Colon (tissue), 2 donors: ENCODE data around the gene ZNF81.
"Not testable (repeated sequence)": the region's sequence is repeated elsewhere in the genome, so short reads cannot be mapped to it uniquely, and the experiment has no call there.

Source experiments
- FAIRE-seq: peaks from 2 replicates; lab custom pipeline; 2012; peaks lifted over from hg19 to GRCh38; lab: Jason Lieb, UNC
- donor health status: control.
- donor health status: control.

Gene ZNF81

DNA sequence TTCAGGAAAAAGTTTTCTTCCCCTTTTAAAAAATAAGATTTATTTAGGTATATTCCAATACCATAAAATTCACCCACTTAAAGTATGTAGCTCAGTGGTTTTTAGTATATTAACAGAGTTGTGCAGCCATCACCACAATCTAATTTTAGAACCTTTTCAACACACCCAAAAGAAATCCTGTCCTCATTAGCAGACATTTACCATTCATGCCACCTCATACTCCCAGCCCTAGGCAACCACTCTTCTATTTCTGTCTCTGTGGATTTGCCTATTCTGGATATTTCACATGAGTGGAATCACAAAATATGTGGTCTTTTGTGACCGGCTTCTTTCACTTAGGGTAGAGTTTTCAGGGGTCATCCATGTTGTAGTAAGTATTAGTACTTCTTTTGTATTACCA is 7.4 kb downstream of the ZNF81 start:
- FAIRE-seq = no peak

- no peak for FAIRE-seq
Observed at GRCh38 chrX:47846040-47846439, 9.3 kb downstream of the ZNF81 start.

- no peak for FAIRE-seq
Observed at GRCh38 chrX:47849778-47850177, 13.1 kb downstream of the ZNF81 start.

DNA sequence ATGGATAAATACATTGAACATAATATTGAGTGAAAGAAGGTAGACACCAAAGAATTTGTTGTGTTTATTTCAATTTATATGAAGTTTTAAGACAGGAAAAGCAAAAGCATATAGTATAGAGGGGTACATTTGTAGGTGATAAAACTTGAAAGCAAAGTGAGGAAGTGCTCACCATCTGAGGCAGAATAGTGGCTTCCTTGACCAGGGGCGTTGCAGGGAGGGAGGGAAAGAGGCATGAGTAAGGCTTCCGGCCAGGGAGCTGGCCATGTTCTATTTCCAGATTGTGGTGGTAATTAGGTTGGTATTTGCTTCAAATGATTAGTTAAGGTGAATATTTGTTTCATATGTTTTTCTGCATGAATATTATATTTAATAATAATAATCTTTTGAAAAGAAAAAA is 13.7 kb downstream of the ZNF81 start:
- FAIRE-seq = peak; percentile 88

GRCh38 chrX:47850901-47851300 is 14.2 kb downstream of the ZNF81 start:
- FAIRE-seq = no peak

DNA sequence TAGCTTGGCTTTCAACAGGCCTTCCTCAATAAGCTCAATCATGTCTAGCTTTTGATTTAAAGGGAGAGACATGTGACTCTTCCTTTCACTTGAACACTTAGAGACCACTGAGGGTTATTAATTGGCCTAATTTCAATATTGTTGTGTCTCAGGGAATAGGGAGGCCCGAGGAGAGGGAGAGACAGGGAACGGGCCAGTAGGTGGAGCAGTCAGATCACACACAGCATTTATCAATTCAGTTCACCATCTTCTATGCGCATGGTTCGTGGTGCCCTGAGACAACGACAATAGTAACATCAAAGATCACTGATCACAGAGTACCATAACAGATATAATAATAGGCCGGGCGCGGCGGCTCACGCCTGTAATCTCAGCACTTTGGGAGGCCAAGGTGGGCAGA is 17.8 kb downstream of the ZNF81 start:
- no peak for FAIRE-seq

DNA sequence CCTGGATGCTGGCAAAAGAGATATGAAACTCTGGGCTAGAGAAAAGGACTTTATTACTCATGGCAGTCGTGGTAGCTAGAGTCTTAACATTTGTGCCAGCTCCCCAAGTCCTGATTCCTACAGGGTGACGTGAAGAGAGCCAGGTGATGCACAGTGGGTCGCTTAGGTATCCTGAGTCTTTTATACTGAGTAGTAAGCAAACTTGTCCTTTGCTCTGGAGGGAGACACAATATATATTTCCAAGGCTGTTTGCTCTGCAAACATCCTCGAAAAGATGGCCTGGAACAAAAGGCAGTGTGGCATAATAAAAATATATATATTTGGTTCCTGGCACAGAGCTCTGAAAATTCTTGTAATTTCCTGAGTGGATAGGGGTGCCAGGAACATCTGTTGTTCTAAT is 23.0 kb downstream of the ZNF81 start:
- FAIRE-seq = no peak

GRCh38 chrX:47862680-47863079 is 26.0 kb downstream of the ZNF81 start:
- FAIRE-seq = no peak

DNA sequence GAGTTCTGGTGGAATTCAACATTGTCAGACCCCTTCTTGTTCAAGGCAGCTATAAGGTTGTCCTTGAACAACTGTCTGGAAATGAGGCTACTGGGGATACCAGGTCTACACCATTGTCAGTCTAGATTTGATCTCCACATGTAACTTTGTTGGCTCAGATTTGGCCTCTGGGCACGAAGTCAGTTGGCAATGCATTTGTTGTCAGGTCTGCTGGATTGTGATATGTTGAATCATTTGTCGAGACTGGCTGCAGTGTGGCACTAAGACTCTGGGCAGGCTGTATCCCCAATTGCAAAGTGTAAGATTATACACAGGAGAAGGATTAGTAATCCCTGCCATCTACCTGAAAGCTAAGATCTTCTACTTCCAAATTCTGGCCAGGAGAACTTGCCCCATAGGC is 26.5 kb downstream of the ZNF81 start:
- FAIRE-seq = no peak

DNA sequence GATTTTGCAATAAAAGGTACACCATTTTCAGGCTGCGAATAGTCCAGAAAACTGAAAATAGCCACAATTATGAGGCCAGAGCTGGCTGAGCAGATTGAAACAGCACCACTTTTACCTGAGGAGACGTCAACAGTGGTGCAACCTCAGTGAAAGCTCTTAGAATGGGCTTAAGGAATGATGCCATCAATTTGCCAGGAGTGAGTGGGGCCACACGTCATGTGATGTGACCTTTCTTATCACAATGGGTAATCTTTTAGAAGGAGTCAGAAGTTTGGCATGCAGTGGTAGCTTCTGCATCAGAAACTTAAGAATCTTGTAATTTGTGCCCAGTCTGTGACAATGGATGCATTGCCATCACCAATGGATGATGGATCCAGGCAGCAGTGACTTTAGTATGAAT is 27.6 kb downstream of the ZNF81 start:
- no peak for FAIRE-seq

- no peak for FAIRE-seq
Observed at GRCh38 chrX:47864785-47865184, 28.1 kb downstream of the ZNF81 start.

GRCh38 chrX:47873123-47873522 is 36.4 kb downstream of the ZNF81 start:
- no peak for FAIRE-seq

DNA sequence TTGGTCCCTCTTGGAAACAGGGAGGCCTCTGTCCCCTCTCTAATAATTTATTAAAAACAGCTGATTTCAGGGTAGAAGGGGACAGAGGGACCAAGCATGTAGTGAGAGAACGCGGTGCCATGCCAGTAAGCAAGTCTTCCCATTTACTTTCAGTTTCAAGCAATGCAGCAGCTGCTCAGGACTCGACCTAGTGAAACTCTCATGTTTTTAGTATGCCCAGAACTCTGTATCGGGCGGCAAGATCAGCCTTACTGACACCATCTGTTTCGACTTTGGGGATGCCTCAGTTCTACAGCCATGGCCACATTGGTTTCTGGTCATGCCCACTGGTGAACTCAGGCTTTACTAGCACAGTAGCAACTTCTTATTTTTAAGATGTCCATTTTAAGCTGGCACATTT is 40.6 kb downstream of the ZNF81 start:
- FAIRE-seq = no peak

DNA sequence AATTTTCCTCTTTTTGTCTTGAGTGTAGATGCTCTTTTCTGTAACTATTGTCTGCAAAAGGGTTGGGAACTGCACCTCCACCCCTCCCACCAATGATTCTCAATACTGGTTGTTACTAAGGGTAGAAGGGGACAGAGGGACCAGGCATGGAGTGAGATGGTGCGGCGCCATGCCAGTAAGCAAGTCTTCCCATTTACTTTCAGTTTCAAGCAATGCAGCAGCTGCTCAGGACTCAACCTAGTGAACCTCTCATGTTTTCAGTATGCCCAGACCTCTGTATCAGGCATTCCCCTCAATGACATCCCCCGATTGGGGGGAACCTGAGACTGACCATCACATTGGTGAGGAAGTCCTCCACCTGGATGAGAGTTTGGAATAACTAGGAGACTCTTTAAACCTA is 41.5 kb downstream of the ZNF81 start:
- no peak for FAIRE-seq

DNA sequence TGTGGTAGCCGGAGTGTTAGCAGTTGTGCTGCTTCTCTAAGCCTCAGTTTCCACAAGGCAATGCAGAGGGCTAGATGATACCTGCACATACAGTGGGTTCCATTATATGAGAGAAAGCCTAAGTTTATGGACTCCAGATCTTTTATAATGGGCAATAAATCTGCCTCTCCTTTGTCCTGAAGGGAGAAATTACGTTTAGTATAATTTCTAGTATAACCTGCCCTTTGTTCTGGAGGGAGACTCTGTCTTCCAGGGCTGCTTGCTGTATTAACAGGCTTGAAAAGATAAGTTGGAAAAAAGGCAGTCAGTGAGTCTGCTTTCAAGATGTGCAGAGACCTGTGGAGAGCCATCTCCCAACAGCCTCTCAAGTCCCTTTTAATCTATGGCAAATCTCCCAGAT is 42.8 kb downstream of the ZNF81 start:
- FAIRE-seq = no peak

- no peak for FAIRE-seq
Observed at GRCh38 chrX:47880927-47881326, 44.2 kb downstream of the ZNF81 start.

DNA sequence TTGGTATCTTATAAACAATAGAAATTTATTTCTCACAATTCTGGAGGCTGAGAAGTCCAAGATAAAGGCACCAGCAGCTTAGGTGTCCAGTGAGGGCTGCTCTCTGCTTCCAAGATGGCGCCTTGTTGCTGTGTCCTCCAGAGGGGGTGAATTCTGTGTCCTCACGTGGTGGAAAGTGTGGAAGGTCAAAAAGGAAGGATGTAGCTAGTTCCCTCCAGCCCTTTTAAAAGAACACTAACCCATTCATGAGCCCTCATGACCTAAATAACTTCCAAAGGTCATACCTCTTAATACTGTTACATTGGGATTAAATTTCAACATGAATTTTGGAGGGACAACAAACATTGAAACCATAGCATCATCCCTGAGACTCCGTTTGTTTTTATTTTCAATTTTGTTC is 48.8 kb downstream of the ZNF81 start:
- FAIRE-seq = no peak

DNA sequence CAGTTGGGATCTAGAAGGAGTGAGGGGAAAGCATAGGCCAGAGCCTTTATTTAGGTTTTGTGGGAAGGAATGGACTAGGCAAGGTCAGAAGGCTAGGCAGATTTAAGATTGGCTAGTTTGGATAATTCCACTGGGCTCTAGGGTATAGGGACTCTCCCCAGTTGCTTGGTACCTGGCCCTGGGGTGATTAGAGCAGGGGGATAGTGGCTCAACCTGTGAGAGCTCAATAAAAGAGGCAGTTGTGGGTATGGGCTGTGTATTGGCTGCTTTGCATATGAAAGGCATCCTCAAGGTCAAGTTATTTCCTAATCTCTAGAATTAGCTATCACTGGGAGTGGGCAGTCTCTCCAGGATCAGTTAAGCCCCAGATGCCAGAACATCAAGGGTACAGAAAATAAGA is 61.3 kb downstream of the ZNF81 start:
- no peak for FAIRE-seq

- FAIRE-seq = no peak
Observed at GRCh38 chrX:47900833-47901232, 64.1 kb downstream of the ZNF81 start.

GRCh38 chrX:47902161-47902560 is 65.5 kb downstream of the ZNF81 start:
- no peak for FAIRE-seq

- FAIRE-seq = no peak
Observed at GRCh38 chrX:47915886-47916493, 79.3 kb downstream of the ZNF81 start.

DNA sequence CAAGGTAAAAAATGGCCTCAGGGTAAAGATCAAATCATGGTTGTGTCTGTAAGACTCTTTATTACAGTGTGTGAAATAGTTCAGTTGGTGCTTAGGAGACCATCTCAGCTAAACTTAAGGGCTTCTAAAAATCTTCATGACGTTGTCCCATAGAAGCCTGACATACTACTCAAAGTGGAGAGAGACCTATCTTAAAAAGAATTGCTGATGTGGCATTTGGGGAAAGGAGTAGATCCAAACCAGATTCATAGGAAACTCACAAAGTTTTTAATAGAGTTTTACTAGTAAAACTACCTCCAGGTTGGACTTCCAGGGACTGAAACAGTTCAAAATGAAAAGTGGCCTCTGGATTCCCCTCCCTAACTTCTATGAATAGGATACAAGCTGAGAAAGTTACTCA is 81.6 kb downstream of the ZNF81 start:
- FAIRE-seq = no peak

GRCh38 chrX:47927212-47927611 is 90.5 kb downstream of the ZNF81 start:
- no peak for FAIRE-seq

DNA sequence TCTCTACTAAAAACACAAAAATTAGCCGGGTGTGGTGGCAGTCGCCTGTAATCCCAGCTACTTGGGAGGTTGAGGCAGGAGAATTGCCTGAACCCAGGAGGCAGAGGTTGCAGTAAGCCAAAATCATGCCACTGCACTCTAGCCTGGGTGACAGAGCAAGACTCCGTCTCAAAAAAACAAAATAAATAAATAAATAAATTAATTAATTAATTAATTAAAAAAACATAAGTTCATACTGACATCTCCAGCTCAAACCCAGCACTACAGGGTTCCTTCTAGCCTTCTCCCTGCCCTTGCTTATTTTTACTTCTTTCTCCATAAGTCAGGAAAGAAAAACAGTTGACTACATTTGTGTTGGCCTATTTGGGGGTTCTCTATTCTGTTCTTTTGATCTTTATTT is 95.3 kb downstream of the ZNF81 start:
- not testable (repeated sequence) for FAIRE-seq

DNA sequence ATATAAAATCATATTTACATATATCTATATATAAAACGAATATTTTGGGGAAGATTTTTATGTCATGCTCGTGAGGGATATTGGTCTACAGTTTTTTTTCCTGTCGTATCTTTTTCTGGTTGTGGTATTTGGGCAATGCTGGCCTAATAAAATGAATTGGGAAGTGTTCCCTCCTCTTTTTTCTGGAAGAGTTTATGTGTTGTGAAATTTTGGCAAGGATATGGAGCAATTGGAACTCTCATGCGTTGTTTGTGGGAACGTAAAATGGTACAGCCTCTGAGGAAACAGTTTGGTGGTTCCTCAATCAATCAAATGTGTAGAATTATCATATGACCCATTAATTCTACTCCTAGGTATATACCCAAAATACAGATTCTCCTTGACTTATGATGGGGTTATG is 97.2 kb downstream of the ZNF81 start:
- no peak for FAIRE-seq
